ENCODE data around the gene AIFM3. TPM values are rescaled to one million over a fixed set of nuclear protein-coding genes. Genes with fewer than 3 reads are reported as not detected.

AIFM3 gene
- total and polyA plus RNA-seq, 7 donors = 0.66 to 105 (median 1.9) TPM

- intact Hi-C loops (cut with DNase I) = no loop called here
- 97 to 99% methylated on average over 1 of the region's 1 CpG for WGBS, 2 donors
- H3K4me3 ChIP-seq = no peak overlapping the region
- H3K36me3 ChIP-seq = peaks cover 0 to 28% (median 19%) of the 10 kb centered on the region in 4 donors
- H3K27ac ChIP-seq = no peak overlapping the region
- H3K27me3 ChIP-seq = no peaks in the 10 kb centered on the region
- DNase-seq = no peak
- peaks cover 0 to 26% (median 18%) of the 10 kb centered on the region in 4 donors for H3K4me1 ChIP-seq
- H3K9me3 ChIP-seq = no peaks in the 10 kb centered on the region
- TF ChIP-seq EP300 (IDR thresholded peaks at IDR 0.05) (no peak), CTCF (IDR thresholded peaks at IDR 0.05) (no peak)
These were observed 20.1 kb upstream of the AIFM3 start for GRCh38 chr22:20946991-20947390.

- intact Hi-C loops (cut with DNase I) = no loop called here
- Histone ChIP-seq H3K4me1 (peaks cover 0 to 24% (median 14%) of the 10 kb centered on the region in 4 donors), H3K4me3 (no peak overlapping the region), H3K9me3 (no peaks in the 10 kb centered on the region), H3K36me3 (peaks cover 0 to 42% (median 19%) of the 10 kb centered on the region in 4 donors), H3K27me3 (no peaks in the 10 kb centered on the region), H3K27ac (no peak overlapping the region)
- WGBS, 2 donors = 22 to 68% methylated on average over 5 of the region's 5 CpGs
- DNase-seq = no peak
- TF ChIP-seq CTCF (IDR thresholded peaks at IDR 0.05) (no peak), POLR2AphosphoS5 (IDR thresholded peaks at IDR 0.05) (no peak), POLR2A (IDR thresholded peaks at IDR 0.05) (no peak)
These were observed 18.6 kb upstream of the AIFM3 start for GRCh38 chr22:20948450-20948849.

- WGBS, 2 donors = 85 to 96% methylated on average over 5 of the region's 5 CpGs
These were observed 18.1 kb upstream of the AIFM3 start for GRCh38 chr22:20948989-20949388.

GRCh38 chr22:20949698-20950183 lies 17.3 kb upstream of the AIFM3 start:
- Histone ChIP-seq H3K27ac (no peak overlapping the region), H3K27me3 (no peaks in the 10 kb centered on the region), H3K4me1 (peaks cover 0 to 20% (median 11%) of the 10 kb centered on the region in 4 donors), H3K4me3 (no peak overlapping the region), H3K36me3 (peaks cover 0 to 48% (median 19%) of the 10 kb centered on the region in 4 donors), H3K9me3 (no peaks in the 10 kb centered on the region)
- intact Hi-C loops (cut with DNase I) = no loop called here
- TF ChIP-seq EP300 (IDR thresholded peaks at IDR 0.05) (no peak), POLR2A (IDR thresholded peaks at IDR 0.05) (no peak), POLR2AphosphoS5 (IDR thresholded peaks at IDR 0.05) (no peak), CTCF (IDR thresholded peaks at IDR 0.05) (no peak)
- DNase-seq = peak; percentile 14
- WGBS, 2 donors = 80 to 81% methylated on average over 13 of the region's 13 CpGs

More at GRCh38 chr22:20948989-20949388, 18.1 kb upstream of the AIFM3 start:
- H3K9me3 ChIP-seq = no peaks in the 10 kb centered on the region
- no peak overlapping the region for H3K4me3 ChIP-seq
- TF ChIP-seq POLR2A (IDR thresholded peaks at IDR 0.05) = no peak
- intact Hi-C loops (cut with DNase I) = no loop called here
- no peak overlapping the region for H3K27ac ChIP-seq
- H3K36me3 ChIP-seq = peaks cover 0 to 47% (median 19%) of the 10 kb centered on the region in 4 donors
- no peaks in the 10 kb centered on the region for H3K27me3 ChIP-seq
- no peak for DNase-seq
- peaks cover 0 to 24% (median 14%) of the 10 kb centered on the region in 4 donors for H3K4me1 ChIP-seq

GRCh38 chr22:20951151-20951931 lies 15.7 kb upstream of the AIFM3 start:
- 46 to 84% methylated on average over 10 of the region's 10 CpGs for WGBS, 2 donors
- H3K4me1 ChIP-seq = peaks cover 0 to 5% (median under 1%) of the 10 kb centered on the region in 4 donors
- H3K36me3 ChIP-seq = peaks cover 0 to 48% (median 19%) of the 10 kb centered on the region in 4 donors
- no peak for TF ChIP-seq CTCF (IDR thresholded peaks at IDR 0.05)
- TF ChIP-seq EP300 (IDR thresholded peaks at IDR 0.05) = no peak
- no peak for TF ChIP-seq POLR2AphosphoS5 (IDR thresholded peaks at IDR 0.05)
- TF ChIP-seq POLR2A (IDR thresholded peaks at IDR 0.05) = no peak
- H3K4me3 ChIP-seq = no peak overlapping the region
- no peak overlapping the region for H3K27ac ChIP-seq
- H3K9me3 ChIP-seq = no peaks in the 10 kb centered on the region
- intact Hi-C loops (cut with DNase I) = no loop called here
- no peak for DNase-seq
- no peaks in the 10 kb centered on the region for H3K27me3 ChIP-seq
